A673 (cell line): ENCODE measurements around the gene APOC1.

Source experiments
- CTCF ChIP-seq: fragments of 300-800, 200-600 bp; sonication (generic); conservative IDR thresholded peaks from 2 replicates; pipeline ENCODE4 v1.5.1; 2017; ENCODE audit warnings: low read depth, mild to moderate bottlenecking, antibody characterized with exemption, low read length, moderate library complexity, mixed read lengths
- EZH2 ChIP-seq: fragments of 200-600 bp; sonication (generic); IDR thresholded peaks from 2 replicates; pipeline ENCODE4 v1.6.1; 2017; ENCODE audit warnings: borderline replicate concordance, low read depth, mild to moderate bottlenecking, mixed read lengths, antibody characterized with exemption, low read length; ENCODE audit not compliant: poor library complexity, severe bottlenecking

- TF ChIP-seq CTCF: no peak
- no peak for TF ChIP-seq EZH2
Observed at GRCh38 chr19:44892932-44893331, 21.5 kb upstream of the APOC1 start.
